SJCRH30 (cell line): Measurements from ENCODE around the gene SPACA7. TPM values are rescaled to one million over a fixed set of nuclear protein-coding genes. Genes with fewer than 3 reads are reported as not detected.

ENCODE experiments used
- DNase-seq, 2 experiments: peaks; one replicate each; pipeline ENCODE4 v3.0.0-alpha.2; 2015 to 2020
- H3K27ac ChIP-seq: fragments of 250-450 bp; sonication (Bioruptor Pico); 2 replicates; pipeline ENCODE4 v1.5.1; 2020; ENCODE audit warnings: mild to moderate bottlenecking, moderate library complexity
- H3K27me3 ChIP-seq: fragments of 250-450 bp; sonication (Bioruptor Pico); 2 replicates; pipeline ENCODE4 v1.5.1; 2020; ENCODE audit warnings: mild to moderate bottlenecking, moderate library complexity
- H3K36me3 ChIP-seq: fragments of 250-450 bp; sonication (Bioruptor Pico); 2 replicates; pipeline ENCODE4 v1.5.1; 2020; ENCODE audit warnings: mild to moderate bottlenecking, moderate library complexity
- H3K4me1 ChIP-seq: fragments of 250-450 bp; sonication (Bioruptor Pico); 2 replicates; pipeline ENCODE4 v1.5.1; 2020; ENCODE audit warnings: mild to moderate bottlenecking, moderate library complexity
- H3K4me3 ChIP-seq: fragments of 250-450 bp; sonication (Bioruptor Pico); 2 replicates; pipeline ENCODE4 v1.5.1; 2020; ENCODE audit warnings: mild to moderate bottlenecking, moderate library complexity
- H3K9me3 ChIP-seq: fragments of 250-450 bp; sonication (Bioruptor Pico); replicated peaks from 2 replicates; pipeline ENCODE4 v1.5.1; 2020; ENCODE audit warnings: mild to moderate bottlenecking, moderate library complexity
- total RNA-seq: library from RNA; depleted of rRNA; stranded (reverse); fragments of >200 nt; shearing (Covaris generic); gene quantifications from 2 replicates; pipeline ENCODE4 v1.2.3, GENCODE V29; 2014

The SPACA7 gene
- total RNA-seq, 1 experiment from 2014 or later, result not detected

GRCh38 chr13:112445411-112446271 is 69.5 kb downstream of the SPACA7 start:
- Histone ChIP-seq H3K9me3 (no peaks in the 10 kb centered on the region), H3K27ac (no peak overlapping the region), H3K27me3 (peaks cover 3% of the 10 kb centered on the region; the same call in 1 of the 2 replicates), H3K4me1 (no peaks in the 10 kb centered on the region), H3K36me3 (no peaks in the 10 kb centered on the region), H3K4me3 (no peak overlapping the region)
- no peak for DNase-seq

- Histone ChIP-seq H3K27ac (no peak overlapping the region), H3K36me3 (no peaks in the 10 kb centered on the region), H3K27me3 (peaks cover 3% of the 10 kb centered on the region; the same call in 1 of the 2 replicates), H3K9me3 (no peaks in the 10 kb centered on the region), H3K4me3 (no peak overlapping the region), H3K4me1 (no peaks in the 10 kb centered on the region)
- no peak for DNase-seq
Measured at GRCh38 chr13:112446347-112446861, 70.2 kb downstream of the SPACA7 start.

GRCh38 chr13:112446867-112447266 is 70.7 kb downstream of the SPACA7 start:
- H3K36me3 ChIP-seq, result no peaks in the 10 kb centered on the region
- H3K9me3 ChIP-seq, result no peaks in the 10 kb centered on the region
- no peaks in the 10 kb centered on the region for H3K4me1 ChIP-seq
- DNase-seq, result no peak
- H3K27me3 ChIP-seq, result peaks cover 3% of the 10 kb centered on the region; the same call in 1 of the 2 replicates
- no peak overlapping the region for H3K27ac ChIP-seq
- H3K4me3 ChIP-seq, result no peak overlapping the region

GRCh38 chr13:112447306-112447705 is 71.2 kb downstream of the SPACA7 start:
- H3K9me3 ChIP-seq, result no peaks in the 10 kb centered on the region
- H3K27ac ChIP-seq, result no peak overlapping the region
- no peaks in the 10 kb centered on the region for H3K36me3 ChIP-seq
- DNase-seq, result no peak
- peaks cover 3% of the 10 kb centered on the region; the same call in 1 of the 2 replicates for H3K27me3 ChIP-seq
- H3K4me1 ChIP-seq, result no peaks in the 10 kb centered on the region
- no peak overlapping the region for H3K4me3 ChIP-seq

- no peaks in the 10 kb centered on the region for H3K36me3 ChIP-seq
- no peaks in the 10 kb centered on the region for H3K9me3 ChIP-seq
- DNase-seq, result no peak
- no peaks in the 10 kb centered on the region for H3K4me1 ChIP-seq
- H3K27ac ChIP-seq, result no peak overlapping the region
- peaks cover 3% of the 10 kb centered on the region; the same call in 1 of the 2 replicates for H3K27me3 ChIP-seq
- H3K4me3 ChIP-seq, result no peak overlapping the region
Measured at GRCh38 chr13:112447761-112448603, 71.8 kb downstream of the SPACA7 start.

- no peak for DNase-seq
- H3K36me3 ChIP-seq, result no peaks in the 10 kb centered on the region
- no peaks in the 10 kb centered on the region for H3K27me3 ChIP-seq
- H3K4me1 ChIP-seq, result no peaks in the 10 kb centered on the region
- H3K9me3 ChIP-seq, result no peaks in the 10 kb centered on the region
- no peak overlapping the region for H3K27ac ChIP-seq
- no peak overlapping the region for H3K4me3 ChIP-seq
Measured at GRCh38 chr13:112448621-112449544, 72.7 kb downstream of the SPACA7 start.

- no peaks in the 10 kb centered on the region for H3K4me1 ChIP-seq
- H3K27me3 ChIP-seq, result no peaks in the 10 kb centered on the region
- no peaks in the 10 kb centered on the region for H3K9me3 ChIP-seq
- no peaks in the 10 kb centered on the region for H3K36me3 ChIP-seq
- H3K4me3 ChIP-seq, result no peak overlapping the region
- no peak overlapping the region for H3K27ac ChIP-seq
- DNase-seq, result no peak
Measured at GRCh38 chr13:112449545-112449930, 73.4 kb downstream of the SPACA7 start.

GRCh38 chr13:112450118-112450903 is 74.2 kb downstream of the SPACA7 start:
- Histone ChIP-seq H3K4me1 (no peaks in the 10 kb centered on the region), H3K27ac (no peak overlapping the region), H3K36me3 (no peaks in the 10 kb centered on the region), H3K27me3 (no peaks in the 10 kb centered on the region), H3K4me3 (no peak overlapping the region), H3K9me3 (no peaks in the 10 kb centered on the region)
- DNase-seq, result no peak

- H3K9me3 ChIP-seq, result no peaks in the 10 kb centered on the region
- H3K27ac ChIP-seq, result no peak overlapping the region
- H3K4me1 ChIP-seq, result no peaks in the 10 kb centered on the region
- no peak for DNase-seq
- H3K27me3 ChIP-seq, result no peaks in the 10 kb centered on the region
- no peaks in the 10 kb centered on the region for H3K36me3 ChIP-seq
- no peak overlapping the region for H3K4me3 ChIP-seq
Measured at GRCh38 chr13:112450904-112451240, 74.7 kb downstream of the SPACA7 start.

- H3K4me1 ChIP-seq, result no peaks in the 10 kb centered on the region
- no peaks in the 10 kb centered on the region for H3K27me3 ChIP-seq
- no peak for DNase-seq
- no peaks in the 10 kb centered on the region for H3K9me3 ChIP-seq
- no peaks in the 10 kb centered on the region for H3K36me3 ChIP-seq
- H3K4me3 ChIP-seq, result no peak overlapping the region
- no peak overlapping the region for H3K27ac ChIP-seq
Measured at GRCh38 chr13:112451512-112452379, 75.6 kb downstream of the SPACA7 start.

GRCh38 chr13:112452380-112453206 is 76.4 kb downstream of the SPACA7 start:
- no peak overlapping the region for H3K4me3 ChIP-seq
- H3K4me1 ChIP-seq, result no peaks in the 10 kb centered on the region
- no peaks in the 10 kb centered on the region for H3K9me3 ChIP-seq
- no peak for DNase-seq
- no peak overlapping the region for H3K27ac ChIP-seq
- no peaks in the 10 kb centered on the region for H3K27me3 ChIP-seq
- no peaks in the 10 kb centered on the region for H3K36me3 ChIP-seq

GRCh38 chr13:112453207-112453829 is 77.2 kb downstream of the SPACA7 start:
- DNase-seq, result no peak
- Histone ChIP-seq H3K4me1 (no peaks in the 10 kb centered on the region), H3K36me3 (no peaks in the 10 kb centered on the region), H3K27ac (no peak overlapping the region), H3K27me3 (no peaks in the 10 kb centered on the region), H3K4me3 (no peak overlapping the region), H3K9me3 (no peaks in the 10 kb centered on the region)
